OCI-M1 (cell line): ENCODE measurements around the gene TMCO4.
A peak's percentile ranks its signal among the peaks of the same experiment; 100 is the strongest.

Experiments
- DNase-seq: peaks from one replicate; lab custom pipeline; 2025; lab: John Stamatoyannopoulos, UW

Gene TMCO4

DNA sequence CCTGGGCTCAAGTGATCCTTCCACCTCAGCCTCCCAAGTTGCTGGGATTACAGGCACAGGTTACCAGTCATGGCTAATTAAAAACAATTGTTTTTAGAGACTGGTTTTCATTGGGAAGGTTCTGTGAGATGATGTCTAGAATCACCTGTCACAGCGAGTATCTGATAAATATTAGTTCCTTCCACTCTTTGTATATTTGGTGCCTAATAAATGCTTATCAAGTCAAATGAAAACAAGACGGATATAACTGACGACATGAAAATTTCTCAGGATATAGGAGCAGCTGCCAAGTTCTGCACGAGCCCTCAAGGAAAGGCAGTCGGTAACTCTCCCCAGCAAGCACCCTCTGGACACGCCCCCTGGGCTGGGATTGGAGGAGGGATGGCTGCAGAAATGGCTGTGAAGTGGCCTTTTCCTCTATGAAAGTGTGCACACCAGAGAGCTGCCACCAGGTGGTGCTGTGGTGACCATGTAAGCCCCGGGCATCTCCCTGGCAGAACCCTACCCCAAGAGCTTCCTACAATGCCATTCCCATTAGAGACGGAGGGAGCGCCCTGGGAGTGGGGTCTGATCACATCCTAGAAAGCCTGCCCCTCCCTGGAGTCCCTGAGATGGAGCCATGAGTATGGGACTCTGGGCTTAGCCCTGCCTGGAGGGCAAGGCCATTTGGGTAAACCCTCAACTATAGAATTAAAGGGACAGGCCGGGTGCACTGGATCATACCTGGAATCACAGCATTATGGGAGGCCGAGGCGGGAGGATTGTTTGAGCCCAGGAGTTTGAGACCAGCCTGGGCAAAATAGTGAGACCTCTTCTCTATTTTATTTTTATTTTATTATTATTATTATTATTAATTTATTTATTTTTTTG, 84.1 kb downstream of the TMCO4 start:
- DNase-seq, result peak; percentile 93

GRCh38 chr1:19712928-19713327, 86.8 kb downstream of the TMCO4 start:
- no peak for DNase-seq

DNA sequence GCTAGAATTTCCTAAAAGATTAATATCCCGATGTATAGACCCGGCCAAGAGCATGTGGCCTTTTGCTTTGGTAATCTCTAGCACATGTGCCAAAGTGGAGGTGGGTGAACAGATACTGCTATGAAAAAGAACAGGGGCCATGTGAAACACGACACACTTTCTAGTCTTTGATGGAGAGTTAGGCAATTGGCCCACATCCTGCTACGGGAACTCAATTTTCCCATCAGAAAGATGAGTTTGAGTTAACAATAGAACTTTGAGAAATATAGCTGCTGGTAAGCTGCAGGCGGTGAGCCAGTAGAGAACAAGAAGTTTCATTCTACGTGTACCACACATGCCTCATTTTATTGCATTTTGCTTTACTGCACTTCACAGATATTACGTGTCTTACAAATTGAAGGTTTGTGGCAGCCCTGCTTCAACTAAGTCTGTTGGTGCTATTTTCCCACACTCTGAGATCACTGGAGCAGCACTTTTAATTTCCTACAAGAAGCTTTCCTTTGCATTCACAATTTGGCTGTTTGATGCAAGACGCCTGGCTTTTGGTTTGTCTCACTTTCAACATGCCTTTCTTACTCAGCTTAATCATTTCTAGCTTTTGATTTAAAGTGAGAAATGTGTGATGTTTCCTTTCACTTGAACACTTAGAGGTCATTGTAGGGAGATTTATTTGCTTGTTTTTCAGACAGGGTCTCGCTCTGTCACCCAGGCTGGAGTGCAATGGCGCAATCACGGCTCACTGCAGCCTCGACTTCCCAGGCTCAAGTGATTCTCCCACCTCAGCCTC, 88.7 kb downstream of the TMCO4 start:
- no peak for DNase-seq

- no peak for DNase-seq
Observed at GRCh38 chr1:19709260-19709793, 90.4 kb downstream of the TMCO4 start.

- no peak for DNase-seq
Observed at GRCh38 chr1:19708567-19709110, 91.1 kb downstream of the TMCO4 start.

DNA sequence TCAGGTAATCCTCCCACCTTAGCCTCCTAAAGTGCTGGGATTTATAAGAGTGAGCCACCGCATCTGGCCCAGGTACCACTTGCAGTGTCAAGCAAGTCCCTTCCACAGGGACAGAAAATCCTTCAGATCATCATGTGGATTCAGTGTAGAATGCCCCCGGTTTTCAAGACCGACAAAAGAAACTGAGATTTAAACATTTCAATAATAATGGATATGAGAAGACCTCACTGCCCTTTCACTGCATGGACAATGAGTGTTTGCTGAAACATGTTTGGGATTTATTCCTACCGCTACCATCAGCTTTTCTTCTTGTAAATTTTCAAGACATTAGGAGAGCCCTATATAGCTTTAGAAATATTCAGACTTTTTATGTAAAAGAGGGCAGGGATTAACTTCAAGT, 93.6 kb downstream of the TMCO4 start:
- no peak for DNase-seq

GRCh38 chr1:19705464-19705863, 94.3 kb downstream of the TMCO4 start:
- no peak for DNase-seq

GRCh38 chr1:19704247-19705113, 95.2 kb downstream of the TMCO4 start:
- peak; percentile 63 for DNase-seq

DNA sequence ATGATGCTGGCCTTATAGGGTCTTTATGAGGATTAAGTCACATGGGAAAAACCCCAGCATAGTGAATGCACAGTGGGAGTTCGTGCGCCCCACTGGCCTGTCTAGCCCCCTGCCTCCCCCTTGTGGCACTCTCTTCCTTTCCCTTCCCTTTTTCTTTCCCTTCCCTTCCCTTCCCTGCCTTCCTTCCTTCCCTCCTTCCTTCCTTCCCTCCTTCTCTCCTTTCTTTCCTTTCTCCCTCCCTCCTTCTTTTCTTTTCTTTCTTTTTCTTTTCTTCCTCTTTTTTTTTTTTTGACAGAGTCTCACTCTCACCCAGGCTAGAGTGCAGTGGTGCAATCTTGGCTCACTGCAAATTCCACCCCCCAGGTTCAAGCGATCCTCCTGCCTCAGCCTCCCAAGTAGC, 96.4 kb downstream of the TMCO4 start:
- DNase-seq, result no peak

DNA sequence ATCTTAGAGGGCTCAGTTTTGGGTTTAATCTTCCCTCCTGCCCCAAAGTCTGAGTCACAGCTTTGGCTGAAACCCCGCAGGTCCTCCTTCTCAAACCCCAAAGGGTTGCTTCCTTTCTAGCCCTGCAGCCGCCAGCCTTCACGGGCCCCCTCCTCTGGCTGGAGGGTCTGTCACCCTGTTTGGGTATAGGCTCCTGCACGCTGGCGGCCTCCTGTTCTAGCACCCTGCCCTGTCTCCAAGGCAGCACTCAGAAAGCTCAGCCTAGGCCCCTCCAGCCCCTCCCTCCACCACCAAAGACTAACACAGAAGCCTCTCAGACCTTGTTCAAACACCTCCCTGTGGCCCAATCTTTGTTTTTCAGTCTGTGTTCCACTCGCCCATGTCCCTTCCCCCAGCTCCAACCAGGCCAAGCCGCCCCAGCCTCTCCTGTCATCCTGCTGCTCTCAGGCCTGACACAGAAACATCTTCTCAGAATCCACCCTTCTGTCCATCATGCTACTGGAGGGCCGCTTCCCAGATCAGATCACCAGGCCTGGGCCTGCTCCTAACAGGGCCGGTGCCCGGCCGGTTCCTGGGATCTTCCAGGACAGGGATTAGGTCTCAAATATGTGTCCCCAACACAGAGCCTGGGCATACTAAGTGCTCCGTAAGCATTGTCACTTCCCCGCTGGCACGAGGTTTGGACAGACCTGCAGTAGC, 99.5 kb downstream of the TMCO4 start:
- DNase-seq, result no peak

- DNase-seq, result no peak
Observed at GRCh38 chr1:19698181-19698580, 101.5 kb downstream of the TMCO4 start.

GRCh38 chr1:19696820-19697219, 102.9 kb downstream of the TMCO4 start:
- no peak for DNase-seq

- no peak for DNase-seq
Observed at GRCh38 chr1:19695772-19696171, 103.9 kb downstream of the TMCO4 start.

DNA sequence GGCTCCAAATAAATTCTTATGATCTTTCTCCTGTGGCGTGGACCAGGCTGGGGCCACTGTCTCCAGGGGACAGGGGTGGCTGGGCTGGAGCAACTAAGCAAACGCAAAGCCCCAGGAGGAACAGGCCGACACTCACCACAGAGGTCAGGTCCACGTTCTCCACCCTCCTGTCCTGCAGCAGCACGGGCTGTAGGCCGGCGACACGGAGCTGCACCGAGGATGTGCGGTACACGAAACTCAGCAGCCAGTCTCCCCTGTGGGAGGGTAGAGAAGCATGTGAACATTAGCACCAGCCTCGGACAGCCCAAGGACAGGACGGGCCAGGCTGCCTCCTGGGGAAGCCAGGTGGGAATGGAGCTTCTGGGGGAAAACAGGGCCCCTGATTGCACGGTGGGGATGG, 105.4 kb downstream of the TMCO4 start:
- no peak for DNase-seq

DNA sequence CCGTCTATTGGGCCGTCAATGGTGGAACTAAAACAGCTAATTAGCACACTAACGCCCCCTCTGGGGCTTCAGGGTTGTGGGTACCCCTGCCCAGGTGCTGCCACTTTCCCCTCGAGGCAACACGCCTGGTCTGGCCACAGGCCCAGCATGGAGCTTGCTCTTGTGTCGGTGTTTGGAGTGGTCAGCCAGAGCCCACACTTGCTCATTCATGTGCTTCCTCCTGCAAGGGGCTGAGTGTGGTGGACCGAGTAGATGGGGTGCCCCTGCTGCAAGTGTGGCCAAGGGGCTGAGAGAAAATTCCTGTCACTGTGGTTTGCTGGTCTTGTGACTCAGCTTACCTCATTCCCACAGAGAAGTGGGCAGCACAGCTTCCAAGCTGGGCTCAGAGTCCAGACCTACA, 109.4 kb downstream of the TMCO4 start:
- no peak for DNase-seq

- peak; percentile 11 for DNase-seq
Observed at GRCh38 chr1:19689856-19690255, 109.9 kb downstream of the TMCO4 start.

- DNase-seq, result no peak
Observed at GRCh38 chr1:19689085-19689757, 110.5 kb downstream of the TMCO4 start.

DNA sequence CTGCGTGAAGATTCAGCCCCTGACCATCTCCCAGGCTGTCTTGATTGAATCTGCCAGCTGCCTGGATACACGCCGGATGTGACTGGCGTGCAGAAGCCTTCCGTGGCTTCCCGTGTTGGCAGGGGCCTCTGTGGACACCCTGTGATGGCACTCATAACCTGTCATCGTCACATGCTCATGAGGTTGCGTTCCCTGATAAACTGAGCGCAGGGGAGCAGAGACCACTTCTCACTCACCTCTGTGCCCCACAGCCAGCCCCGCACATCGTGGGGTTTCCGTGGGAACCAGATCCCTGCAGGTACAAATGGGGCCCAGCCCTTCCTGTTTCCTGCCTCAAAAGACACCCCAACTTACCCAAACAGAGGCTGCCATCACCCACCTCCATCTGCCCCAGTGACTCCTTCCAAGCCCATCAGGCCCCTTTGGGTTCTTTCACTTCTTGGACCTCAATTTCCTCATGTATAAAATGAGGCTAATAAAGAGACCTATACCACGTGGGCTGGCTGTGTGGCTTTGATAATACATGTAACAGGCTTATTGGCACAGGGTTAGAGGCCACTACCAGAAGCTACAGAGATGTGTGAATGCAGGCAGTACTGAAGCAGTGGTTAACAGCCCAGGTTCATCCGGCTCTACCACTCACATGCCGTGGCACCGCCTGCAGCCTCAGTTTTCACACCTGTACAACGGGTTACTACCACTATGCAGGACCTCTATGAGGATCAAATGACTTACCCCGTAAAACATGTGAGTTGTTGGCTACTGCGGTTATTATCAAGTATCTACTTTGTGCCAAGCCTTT, 111.5 kb downstream of the TMCO4 start:
- DNase-seq, result no peak

GRCh38 chr1:19687414-19687813, 112.3 kb downstream of the TMCO4 start:
- no peak for DNase-seq

GRCh38 chr1:19685994-19686393, 113.7 kb downstream of the TMCO4 start:
- DNase-seq, result no peak
